Measurements from ENCODE around the gene CLMP.

GRCh38 chr11:123051634-123052033, 143.4 kb downstream of the CLMP start:
- TF ChIP-seq CTCF (IDR thresholded peaks at IDR 0.05; ENCODE audit: low read depth, low read length, poor library complexity, severe bottlenecking) (no peak), EZH2phosphoT487 (IDR thresholded peaks at IDR 0.05; ENCODE audit: borderline replicate concordance, low read length) (no peak)
